ENCODE results near the gene MYCT1.
"Not testable (repeated sequence)": the region's sequence is repeated elsewhere in the genome, so short reads cannot be mapped to it uniquely, and the experiment has no call there.

MYCT1 gene

DNA sequence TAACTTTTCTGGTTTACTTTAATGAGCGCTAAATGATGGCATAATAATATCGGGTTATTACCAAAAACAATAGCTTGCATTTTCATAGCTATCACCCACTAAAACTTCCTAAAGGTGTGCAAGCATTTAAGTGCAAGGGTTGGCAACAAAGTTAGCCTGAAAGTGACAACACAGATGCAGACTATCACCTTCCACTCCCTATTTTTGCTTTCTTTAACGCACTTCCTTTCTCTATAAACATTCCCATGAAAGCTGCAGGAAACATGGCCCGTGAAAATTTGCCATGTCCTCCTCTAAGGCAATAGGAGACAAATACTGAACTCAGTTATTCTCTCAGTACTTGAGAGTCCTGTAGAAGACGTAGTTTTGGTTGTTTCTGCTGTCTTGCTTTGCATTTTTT lies 2.7 kb downstream of the MYCT1 start:
- Mint-ChIP-seq H3K4me3 (no peak overlapping the region), H3K9me3 (no peaks in the 10 kb centered on the region), H3K27ac (no peak overlapping the region), H3K36me3 (no peaks in the 10 kb centered on the region), H3K27me3 (peaks cover 11 to 15% of the 10 kb centered on the region in 2 donors), H3K4me1 (no peaks in the 10 kb centered on the region)
- ATAC-seq (replicated peaks) (no peak), DNase-seq (no peak)

- ATAC-seq (replicated peaks): peak in 1 of 2 donors; percentile 23
Observed at GRCh38 chr6:152701081-152701862, 3.6 kb downstream of the MYCT1 start.

GRCh38 chr6:152701863-152702401 lies 4.2 kb downstream of the MYCT1 start:
- H3K27me3 Mint-ChIP-seq: peaks cover 11 to 15% of the 10 kb centered on the region in 2 donors
- H3K27ac Mint-ChIP-seq: no peak overlapping the region
- no peaks in the 10 kb centered on the region for H3K4me1 Mint-ChIP-seq
- no peak overlapping the region for H3K4me3 Mint-ChIP-seq
- no peaks in the 10 kb centered on the region for H3K9me3 Mint-ChIP-seq
- ATAC-seq (replicated peaks): peak in 1 of 2 donors; percentile 31
- H3K36me3 Mint-ChIP-seq: no peaks in the 10 kb centered on the region
- no peak for DNase-seq

More at GRCh38 chr6:152701081-152701862, 3.6 kb downstream of the MYCT1 start:
- H3K36me3 Mint-ChIP-seq: no peaks in the 10 kb centered on the region
- H3K4me3 Mint-ChIP-seq: no peak overlapping the region
- H3K27ac Mint-ChIP-seq: no peak overlapping the region
- no peaks in the 10 kb centered on the region for H3K9me3 Mint-ChIP-seq
- H3K4me1 Mint-ChIP-seq: no peaks in the 10 kb centered on the region
- peaks cover 11 to 15% of the 10 kb centered on the region in 2 donors for H3K27me3 Mint-ChIP-seq
- DNase-seq: no peak

DNA sequence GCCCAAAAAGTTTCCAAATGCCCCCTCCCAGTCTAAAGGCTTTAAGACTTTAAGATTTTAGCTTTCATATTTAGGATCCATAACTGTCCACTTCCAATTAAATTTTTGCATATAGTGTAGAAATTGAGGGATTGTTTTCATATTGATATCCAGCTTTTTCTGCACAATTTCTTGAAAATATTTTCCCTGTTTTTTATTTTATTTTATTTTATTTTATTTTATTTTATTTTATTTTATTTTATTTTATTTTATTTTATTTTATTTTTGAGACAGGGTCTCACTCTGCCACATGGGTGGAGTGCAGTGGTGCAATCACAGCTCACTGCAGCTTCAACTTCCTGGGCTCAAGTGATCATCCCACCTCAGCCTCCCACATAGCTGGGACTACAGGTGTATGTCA lies 6.1 kb downstream of the MYCT1 start:
- not testable (repeated sequence) for ATAC-seq (replicated peaks); H3K36me3 Mint-ChIP-seq; H3K27ac Mint-ChIP-seq; H3K9me3 Mint-ChIP-seq; DNase-seq; H3K4me1 Mint-ChIP-seq; H3K4me3 Mint-ChIP-seq
- H3K27me3 Mint-ChIP-seq: peaks cover 11% of the 10 kb centered on the region in 2 donors

- Mint-ChIP-seq H3K4me3 (no peak overlapping the region), H3K4me1 (no peaks in the 10 kb centered on the region), H3K27me3 (peaks cover 10% of the 10 kb centered on the region in 2 donors), H3K9me3 (peaks cover 0 to 6% of the 10 kb centered on the region in 2 donors), H3K27ac (no peak overlapping the region), H3K36me3 (no peaks in the 10 kb centered on the region)
- no peak for DNase-seq
- no peak for ATAC-seq (replicated peaks)
Observed at GRCh38 chr6:152705327-152705726, 7.6 kb downstream of the MYCT1 start.

DNA sequence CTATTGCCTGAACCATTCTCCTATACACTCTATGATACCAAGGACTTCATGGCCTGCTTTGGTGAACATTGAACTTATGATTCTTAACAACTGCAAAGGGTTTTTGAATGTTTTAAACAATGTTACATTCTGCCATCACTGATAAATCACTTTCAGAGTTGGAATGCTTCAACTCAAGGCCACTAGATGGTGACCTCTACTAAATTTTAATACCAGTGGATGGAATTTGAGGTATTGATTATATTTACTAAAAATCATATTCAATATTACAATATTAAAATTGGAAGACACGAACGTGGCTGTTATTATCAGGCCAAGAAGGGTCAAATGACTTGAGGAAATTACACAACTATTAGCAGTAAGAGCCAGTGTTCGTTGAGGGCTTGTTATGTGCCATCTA lies 18.6 kb downstream of the MYCT1 start:
- no peaks in the 10 kb centered on the region for H3K27me3 Mint-ChIP-seq
- H3K4me1 Mint-ChIP-seq: no peaks in the 10 kb centered on the region
- H3K9me3 Mint-ChIP-seq: peaks cover 6 to 9% of the 10 kb centered on the region in 2 donors

DNA sequence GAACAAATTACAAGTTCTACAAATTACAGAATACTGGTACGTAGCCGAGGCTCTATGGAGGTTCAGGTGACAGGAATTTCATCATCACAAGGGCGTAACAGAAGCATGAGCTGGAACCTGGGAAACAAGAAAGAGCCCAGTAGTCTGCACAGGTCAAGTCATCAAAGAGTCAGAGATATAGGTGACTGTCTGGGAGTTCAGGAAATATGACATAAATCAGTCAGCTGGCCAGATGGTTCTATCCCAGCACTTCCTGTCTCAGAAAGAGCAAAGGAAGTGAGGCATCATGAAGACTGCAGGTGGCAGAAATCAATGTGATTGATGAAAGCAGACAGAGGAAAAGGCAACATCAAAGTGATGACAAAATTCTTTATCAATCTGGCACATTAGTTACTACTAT lies 23.3 kb downstream of the MYCT1 start:
- no peaks in the 10 kb centered on the region for H3K36me3 Mint-ChIP-seq
- ATAC-seq (replicated peaks) (no peak), DNase-seq (no peak)
- H3K9me3 Mint-ChIP-seq: peaks cover 0 to 1% of the 10 kb centered on the region in 2 donors
- H3K4me1 Mint-ChIP-seq: no peaks in the 10 kb centered on the region
- no peak overlapping the region for H3K4me3 Mint-ChIP-seq
- H3K27me3 Mint-ChIP-seq: no peaks in the 10 kb centered on the region
- no peak overlapping the region for H3K27ac Mint-ChIP-seq

More for the DNA sequence above, 18.6 kb downstream of the MYCT1 start:
- Mint-ChIP-seq H3K27ac (no peak overlapping the region), H3K4me3 (no peak overlapping the region), H3K36me3 (no peaks in the 10 kb centered on the region)
- no peak for ATAC-seq (replicated peaks)
- no peak for DNase-seq

GRCh38 chr6:152721956-152722355 lies 24.3 kb downstream of the MYCT1 start:
- Mint-ChIP-seq H3K4me3 (no peak overlapping the region), H3K4me1 (no peaks in the 10 kb centered on the region), H3K36me3 (no peaks in the 10 kb centered on the region), H3K27ac (no peak overlapping the region), H3K9me3 (peaks cover 0 to 1% of the 10 kb centered on the region in 2 donors), H3K27me3 (no peaks in the 10 kb centered on the region)
- ATAC-seq (replicated peaks) (no peak), DNase-seq (no peak)

GRCh38 chr6:152723398-152723797 lies 25.7 kb downstream of the MYCT1 start:
- Mint-ChIP-seq H3K36me3 (no peaks in the 10 kb centered on the region), H3K27me3 (no peaks in the 10 kb centered on the region), H3K9me3 (peaks cover 0 to 1% of the 10 kb centered on the region in 2 donors), H3K27ac (no peak overlapping the region), H3K4me1 (no peaks in the 10 kb centered on the region), H3K4me3 (no peak overlapping the region)
- DNase-seq (no peak), ATAC-seq (replicated peaks) (no peak)

GRCh38 chr6:152726313-152726712 lies 28.6 kb downstream of the MYCT1 start:
- H3K36me3 Mint-ChIP-seq: no peaks in the 10 kb centered on the region
- no peak overlapping the region for H3K27ac Mint-ChIP-seq
- no peak overlapping the region for H3K4me3 Mint-ChIP-seq
- H3K27me3 Mint-ChIP-seq: no peaks in the 10 kb centered on the region
- ATAC-seq (replicated peaks): no peak
- no peak for DNase-seq
- H3K4me1 Mint-ChIP-seq: no peaks in the 10 kb centered on the region
- H3K9me3 Mint-ChIP-seq: peaks cover 0 to 3% of the 10 kb centered on the region in 2 donors

DNA sequence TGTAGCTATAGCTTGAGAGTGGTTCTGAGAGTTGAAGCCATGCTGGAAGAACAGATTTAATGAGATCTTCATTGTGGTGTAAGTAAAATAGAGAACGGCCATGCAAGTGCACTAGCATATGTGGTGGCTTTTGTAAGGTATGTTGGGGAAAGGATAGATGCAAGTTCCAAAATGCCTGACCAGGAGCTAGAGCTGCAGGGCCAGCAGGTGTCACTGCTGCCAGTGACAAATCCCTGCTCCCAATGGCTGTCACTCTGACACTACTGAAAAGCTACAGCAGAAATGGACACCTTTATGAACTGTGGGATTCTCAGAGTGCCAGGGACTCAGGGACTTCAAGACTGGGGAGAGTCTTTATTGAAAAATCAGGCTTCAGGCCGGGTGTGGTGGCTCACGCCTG lies 29.8 kb downstream of the MYCT1 start:
- H3K4me3 Mint-ChIP-seq: no peak overlapping the region
- DNase-seq (no peak), ATAC-seq (replicated peaks) (no peak)
- H3K36me3 Mint-ChIP-seq: no peaks in the 10 kb centered on the region
- H3K9me3 Mint-ChIP-seq: peaks cover 0 to 1% of the 10 kb centered on the region in 2 donors
- no peak overlapping the region for H3K27ac Mint-ChIP-seq
- no peaks in the 10 kb centered on the region for H3K27me3 Mint-ChIP-seq
- H3K4me1 Mint-ChIP-seq: no peaks in the 10 kb centered on the region

GRCh38 chr6:152734630-152735029 lies 36.9 kb downstream of the MYCT1 start:
- peaks cover 0 to 3% of the 10 kb centered on the region in 2 donors for H3K9me3 Mint-ChIP-seq
- H3K27me3 Mint-ChIP-seq: no peaks in the 10 kb centered on the region
- DNase-seq (no peak), ATAC-seq (replicated peaks) (no peak)
- no peak overlapping the region for H3K27ac Mint-ChIP-seq
- H3K4me1 Mint-ChIP-seq: no peaks in the 10 kb centered on the region
- H3K4me3 Mint-ChIP-seq: no peak overlapping the region
- no peaks in the 10 kb centered on the region for H3K36me3 Mint-ChIP-seq

DNA sequence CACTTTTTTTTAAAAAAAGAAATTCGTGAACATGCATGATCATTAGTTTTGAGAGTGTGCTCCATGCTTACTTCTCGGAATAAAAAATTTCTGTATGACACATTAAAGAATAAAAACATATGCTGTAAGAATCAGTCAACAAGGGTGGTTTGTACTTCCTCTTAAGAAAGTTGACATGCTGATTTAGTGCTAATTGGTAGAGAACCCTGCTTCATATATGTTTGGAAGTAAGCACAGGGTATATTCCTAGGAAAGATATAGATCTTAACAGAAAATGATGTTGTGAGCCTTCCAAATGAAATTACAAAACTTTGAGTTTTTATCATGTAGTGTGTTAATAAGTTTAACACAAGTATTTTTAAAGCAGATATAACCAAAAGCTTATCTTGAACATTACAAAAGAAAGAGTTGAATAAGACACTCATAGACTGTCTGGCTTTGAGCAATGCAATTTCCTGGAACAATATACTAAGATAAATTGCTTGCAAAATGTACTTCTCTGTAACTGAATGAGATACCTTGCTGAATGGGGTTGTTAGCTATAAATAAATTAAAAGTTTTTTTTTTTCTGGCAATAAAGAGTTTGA lies 39.1 kb downstream of the MYCT1 start:
- Mint-ChIP-seq H3K4me3 (no peak overlapping the region), H3K27me3 (no peaks in the 10 kb centered on the region), H3K4me1 (no peaks in the 10 kb centered on the region), H3K36me3 (no peaks in the 10 kb centered on the region), H3K9me3 (peaks cover 0 to 1% of the 10 kb centered on the region in 2 donors), H3K27ac (no peak overlapping the region)
- DNase-seq: no peak
- no peak for ATAC-seq (replicated peaks)

DNA sequence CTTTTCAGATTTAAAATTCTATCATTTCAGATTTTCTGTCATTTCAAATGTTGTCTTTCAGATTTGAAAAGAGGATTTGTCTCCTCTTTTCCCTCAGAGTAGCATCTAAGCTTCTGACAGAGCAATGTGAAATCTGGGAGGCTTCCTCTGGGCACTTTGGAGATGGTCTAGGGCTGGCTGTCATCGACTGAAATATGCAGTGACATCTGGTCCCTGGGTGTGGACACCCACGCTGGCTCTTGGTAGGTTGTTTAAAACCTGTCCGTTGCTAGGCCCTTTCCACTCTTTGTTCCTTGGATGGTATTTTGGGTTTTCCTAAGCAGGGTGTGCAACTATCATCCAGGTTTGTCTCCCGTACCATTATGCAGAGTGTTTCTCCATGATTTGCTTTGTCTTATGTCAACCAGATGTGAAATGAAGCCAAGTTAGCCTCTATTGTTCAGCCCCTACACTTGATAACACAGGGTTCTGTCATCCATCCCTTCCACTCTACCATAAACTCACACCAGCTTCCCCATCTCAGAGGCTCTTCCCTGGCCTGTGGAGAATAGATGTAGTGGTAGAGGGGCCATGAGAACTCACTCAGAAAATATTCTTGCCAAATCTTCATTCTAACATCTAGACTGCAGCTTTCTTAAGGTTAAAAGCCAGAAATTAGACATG lies 47.9 kb downstream of the MYCT1 start:
- H3K9me3 Mint-ChIP-seq: no peaks in the 10 kb centered on the region
- H3K4me3 Mint-ChIP-seq: no peak overlapping the region
- H3K27me3 Mint-ChIP-seq: peaks cover 0 to 5% of the 10 kb centered on the region in 2 donors
- H3K36me3 Mint-ChIP-seq: no peaks in the 10 kb centered on the region
- no peak overlapping the region for H3K27ac Mint-ChIP-seq
- no peaks in the 10 kb centered on the region for H3K4me1 Mint-ChIP-seq
- no peak for DNase-seq
- ATAC-seq (replicated peaks): no peak
